SK-N-SH (cell line): ENCODE data around the gene CC2D2A. TPM values are rescaled to one million over a fixed set of nuclear protein-coding genes. Genes with fewer than 3 reads are reported as not detected.

Experiments used
- CTCF ChIA-PET: fragments of 300-600, 350-600 bp; formaldehyde crosslinking; extraction: SDS; loops from one replicate; lab custom pipeline; 2021; lab: Yijun Ruan, JAX
- POLR2A ChIA-PET: fragments of 350-600 bp; sonication (Branson Sonifier 250); formaldehyde crosslinking; extraction: SDS; loops from one replicate; lab custom pipeline; 2020; ENCODE audit warnings: antibody characterized with exemption, inconsistent platforms; lab: Yijun Ruan, JAX
- DNase-seq: peaks from one replicate; pipeline ENCODE4 v3.0.0; 2012
- H2AFZ ChIP-seq: fragments of 200-600 bp; sonication (generic); 2 replicates; pipeline ENCODE4 v1.8.1; 2016; ENCODE audit warnings: antibody characterized with exemption, mild to moderate bottlenecking, low read depth
- H3F3A ChIP-seq: fragments of 200-600 bp; sonication (generic); replicated peaks from 2 replicates; pipeline ENCODE3; 2016; ENCODE audit warnings: antibody characterized with exemption, mild to moderate bottlenecking; ENCODE audit not compliant: insufficient read depth
- H3K27ac ChIP-seq, 2 experiments: fragments of 200-500 bp in 1 of 2; fragments of 200-600 bp in 1 of 2; sonication (Bioruptor generic) in 1 of 2; sonication (generic), shearing (Covaris generic) in 1 of 2; 2 replicates each; pipeline versions ENCODE4 v1.5.1 to v1.6.1; 2014 to 2016; ENCODE audit warnings: low read depth in 2 of 2, inconsistent platforms in 1 of 2, low read length in 1 of 2, mild to moderate bottlenecking in 1 of 2, mixed read lengths in 1 of 2
- H3K27me3 ChIP-seq: fragments of 200-600 bp; sonication (generic), shearing (Covaris generic); 2 replicates; pipeline ENCODE4 v1.6.1; 2016; ENCODE audit warnings: mixed run types; ENCODE audit not compliant: insufficient read depth
- H3K36me3 ChIP-seq, 2 experiments: fragments of 200-500 bp in 1 of 2; fragments of 200-600 bp in 1 of 2; sonication (Bioruptor generic) in 1 of 2; sonication (generic) in 1 of 2; replicated peaks in 1 of 2; 2 replicates each; pipeline versions ENCODE3 to v1.5.1; 2014 to 2016; ENCODE audit warnings: low read length in 1 of 2, mild to moderate bottlenecking in 1 of 2; ENCODE audit not compliant: insufficient read depth in 2 of 2, control insufficient read depth in 1 of 2
- H3K4me1 ChIP-seq, 2 experiments: fragments of 200-500 bp in 1 of 2; fragments of 200-600 bp in 1 of 2; sonication (Bioruptor generic) in 1 of 2; sonication (generic), shearing (Covaris generic) in 1 of 2; 2 replicates each; pipeline versions ENCODE4 v1.5.1 to v1.6.1; 2014 to 2016; ENCODE audit warnings: low read depth in 1 of 2, low read length in 1 of 2, mixed run types in 1 of 2; ENCODE audit not compliant: insufficient read depth in 2 of 2, control insufficient read depth in 1 of 2
- H3K4me2 ChIP-seq: fragments of 200-600 bp; sonication (generic), shearing (Covaris generic); 2 replicates; pipeline ENCODE4 v1.6.1; 2017; ENCODE audit warnings: mixed run types
- H3K4me3 ChIP-seq, 2 experiments: fragments of 200-500 bp in 1 of 2; fragments of 200-600 bp in 1 of 2; sonication (Bioruptor generic) in 1 of 2; sonication (generic), shearing (Covaris generic) in 1 of 2; 2 replicates each; pipeline versions ENCODE4 v1.5.1 to v1.8.1; 2014 to 2016; ENCODE audit warnings: low read depth in 2 of 2, inconsistent platforms in 1 of 2, low read length in 1 of 2, mild to moderate bottlenecking in 1 of 2, mixed read lengths in 1 of 2, moderate library complexity in 1 of 2
- H3K79me2 ChIP-seq: fragments of 200-600 bp; sonication (generic); 2 replicates; pipeline ENCODE4 v1.8.1; 2017; ENCODE audit warnings: mild to moderate bottlenecking; ENCODE audit not compliant: insufficient read depth
- H3K9ac ChIP-seq: fragments of 200-600 bp; sonication (generic); 2 replicates; pipeline ENCODE4 v1.6.1; 2017; ENCODE audit warnings: mixed run types
- H3K9me2 ChIP-seq: fragments of 200-600 bp; sonication (generic); 2 replicates; pipeline ENCODE4 v1.6.1; 2017; ENCODE audit warnings: mixed run types
- H3K9me3 ChIP-seq: fragments of 200-600 bp; sonication (generic); 2 replicates; pipeline ENCODE4 v1.6.1; 2017; ENCODE audit warnings: mixed run types, mild to moderate bottlenecking, moderate library complexity
- H4K20me1 ChIP-seq: fragments of 200-600 bp; sonication (generic); 2 replicates; pipeline ENCODE4 v1.6.1; 2017; ENCODE audit warnings: mild to moderate bottlenecking, mixed run types; ENCODE audit not compliant: insufficient read depth
- ELF1 ChIP-seq: IDR thresholded peaks from 2 replicates; pipeline ENCODE4 v1.4.0; 2012
- EP300 ChIP-seq, 2 experiments: IDR thresholded peaks; 2 replicates each; pipeline versions ENCODE4 v1.4.0 to v1.6.1; 2012; ENCODE audit warnings: borderline replicate concordance in 1 of 2, low read depth in 1 of 2, low read length in 1 of 2
- FOSL2 ChIP-seq: IDR thresholded peaks from 2 replicates; pipeline ENCODE4 v1.4.0; 2012; ENCODE audit warnings: low read depth, mild to moderate bottlenecking, moderate library complexity, borderline replicate concordance
- FOXJ3 ChIP-seq: sonication (generic); formaldehyde crosslinking; IDR thresholded peaks from 2 replicates; pipeline ENCODE4 v1.5.1; 2020; ENCODE audit warnings: mild to moderate bottlenecking, missing genetic modification reagents
- GABPA ChIP-seq: IDR thresholded peaks from 2 replicates; pipeline ENCODE4 v1.4.0; 2012; ENCODE audit warnings: low read depth, mild to moderate bottlenecking
- GATA2 ChIP-seq: sonication (generic); formaldehyde crosslinking; IDR thresholded peaks from 2 replicates; pipeline ENCODE4 v1.5.0; 2020; ENCODE audit warnings: mild to moderate bottlenecking, missing genetic modification reagents
- IRF3 ChIP-seq: fragments of 150-350 bp; IDR thresholded peaks from 2 replicates; pipeline ENCODE4 v1.6.1; 2016; ENCODE audit warnings: mild to moderate bottlenecking, low read depth, low read length
- MXI1 ChIP-seq: IDR thresholded peaks from 2 replicates; pipeline ENCODE4 v1.6.1; 2012; ENCODE audit warnings: mild to moderate bottlenecking, low read depth, low read length, improper control_type of control experiment
- NRF1 ChIP-seq: IDR thresholded peaks from 2 replicates; pipeline ENCODE4 v1.6.1; 2012; ENCODE audit warnings: low read depth, mild to moderate bottlenecking, low read length
- RAD21 ChIP-seq: IDR thresholded peaks from 2 replicates; pipeline ENCODE4 v1.6.1; 2012; ENCODE audit warnings: mild to moderate bottlenecking, low read length
- RCOR1 ChIP-seq: fragments of 150-350 bp; IDR thresholded peaks from 2 replicates; pipeline ENCODE4 v1.6.1; 2017; ENCODE audit warnings: antibody characterized with exemption, low read length
- RXRA ChIP-seq: IDR thresholded peaks from 2 replicates; pipeline ENCODE4 v1.4.0; 2012; ENCODE audit warnings: low read depth, mild to moderate bottlenecking, borderline replicate concordance
- SIN3A ChIP-seq: IDR thresholded peaks from 2 replicates; pipeline ENCODE4 v1.6.1; 2012; ENCODE audit warnings: low read depth, mild to moderate bottlenecking, low read length, moderate library complexity, borderline replicate concordance
- SMC3 ChIP-seq: IDR thresholded peaks from 2 replicates; pipeline ENCODE4 v1.6.1; 2012; ENCODE audit warnings: low read depth, low read length, improper control_type of control experiment
- TAF1 ChIP-seq: IDR thresholded peaks from 2 replicates; pipeline ENCODE4 v1.6.1; 2012; ENCODE audit warnings: low read depth, mild to moderate bottlenecking, low read length, moderate library complexity, borderline replicate concordance
- YY1 ChIP-seq: IDR thresholded peaks from 2 replicates; pipeline ENCODE4 v1.4.0; 2012; ENCODE audit warnings: low read depth, mild to moderate bottlenecking
- WGBS: methylation state at CpG from one replicate; pipeline ENCODE4 v1.1.6; 2017; ENCODE audit warnings: low lambda C conversion rate; 5-methylcytosine and 5-hydroxymethylcytosine counted together
- polyA plus RNA-seq, 3 experiments: library from polyadenylated mRNA; depleted of rRNA; stranded (reverse); fragments of >200 nt; gene quantifications; 2 replicates each; pipeline ENCODE4 v1.2.3, GENCODE V29; 2012
- TF ChIP-seq, protein P1 (sequence below): IDR thresholded peaks from 2 replicates; pipeline ENCODE4 v1.4.0; 2012; ENCODE audit warnings: low read depth, borderline replicate concordance
- TF ChIP-seq, protein P2 (sequence below): IDR thresholded peaks from 2 replicates; pipeline ENCODE4 v1.6.1; 2012; ENCODE audit warnings: mild to moderate bottlenecking, low read depth, low read length, moderate library complexity

Gene CC2D2A
- polyA plus RNA-seq, 1 of the 3 experiments (the other 2 are of a cell fraction): 17.8 TPM

DNA sequence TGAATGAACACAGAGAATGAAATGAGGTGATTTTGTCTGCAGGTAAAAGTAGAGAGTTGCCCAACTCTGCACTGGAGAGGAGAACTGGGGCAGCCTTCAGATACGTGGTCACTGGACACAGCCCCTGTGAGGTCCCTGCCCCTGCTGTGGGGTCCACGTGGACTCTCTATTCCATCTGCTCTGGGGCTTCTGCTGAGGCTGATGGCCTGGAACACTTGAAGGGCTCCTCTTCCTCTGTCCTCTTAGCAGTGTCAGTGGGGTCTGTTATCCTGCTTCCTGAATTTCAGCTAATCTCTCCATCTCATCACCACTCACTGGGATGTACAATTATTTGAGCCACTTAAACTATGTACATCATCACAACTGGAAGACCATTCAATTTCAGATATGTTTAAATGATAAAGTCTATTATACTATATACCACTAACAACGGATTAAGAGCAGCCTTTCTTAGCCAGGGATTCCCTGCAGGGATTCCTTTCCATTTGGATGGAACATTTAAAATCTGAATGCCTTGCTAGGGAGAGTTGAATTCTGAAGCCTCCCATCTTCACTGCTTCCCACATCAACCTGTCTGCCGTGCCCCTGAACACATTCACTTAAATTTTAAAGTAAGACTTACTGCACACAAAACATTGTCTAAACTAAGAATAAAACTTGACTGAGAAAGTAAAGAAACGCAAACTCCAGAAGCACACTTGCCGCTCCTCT is 74.0 kb downstream of the CC2D2A start:
- Histone ChIP-seq H3K4me2 (no peak overlapping the region), H4K20me1 (no peaks in the 10 kb centered on the region)
- DNase-seq: peak; percentile 19
- no peak for TF ChIP-seq TAF1
- no peak for TF ChIP-seq YY1
- no peak for TF ChIP-seq EP300 (IDR thresholded peaks at IDR 0.05; ENCODE audit: borderline replicate concordance in 1 of 2, low read depth in 1 of 2, low read length in 1 of 2)
- no peak for TF ChIP-seq RXRA
- no peak for TF ChIP-seq IRF3
- TF ChIP-seq ELF1: no peak
- TF ChIP-seq SMC3: no peak
- no peak for TF ChIP-seq FOXJ3
- no peak for TF ChIP-seq FOSL2
- TF ChIP-seq, protein P1, sequence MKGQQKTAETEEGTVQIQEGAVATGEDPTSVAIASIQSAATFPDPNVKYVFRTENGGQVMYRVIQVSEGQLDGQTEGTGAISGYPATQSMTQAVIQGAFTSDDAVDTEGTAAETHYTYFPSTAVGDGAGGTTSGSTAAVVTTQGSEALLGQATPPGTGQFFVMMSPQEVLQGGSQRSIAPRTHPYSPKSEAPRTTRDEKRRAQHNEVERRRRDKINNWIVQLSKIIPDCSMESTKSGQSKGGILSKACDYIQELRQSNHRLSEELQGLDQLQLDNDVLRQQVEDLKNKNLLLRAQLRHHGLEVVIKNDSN: no peak
- no peak for TF ChIP-seq MXI1
- no peak for TF ChIP-seq RAD21
- no peak for TF ChIP-seq NRF1
- no peak for TF ChIP-seq RCOR1
- TF ChIP-seq, protein P2, sequence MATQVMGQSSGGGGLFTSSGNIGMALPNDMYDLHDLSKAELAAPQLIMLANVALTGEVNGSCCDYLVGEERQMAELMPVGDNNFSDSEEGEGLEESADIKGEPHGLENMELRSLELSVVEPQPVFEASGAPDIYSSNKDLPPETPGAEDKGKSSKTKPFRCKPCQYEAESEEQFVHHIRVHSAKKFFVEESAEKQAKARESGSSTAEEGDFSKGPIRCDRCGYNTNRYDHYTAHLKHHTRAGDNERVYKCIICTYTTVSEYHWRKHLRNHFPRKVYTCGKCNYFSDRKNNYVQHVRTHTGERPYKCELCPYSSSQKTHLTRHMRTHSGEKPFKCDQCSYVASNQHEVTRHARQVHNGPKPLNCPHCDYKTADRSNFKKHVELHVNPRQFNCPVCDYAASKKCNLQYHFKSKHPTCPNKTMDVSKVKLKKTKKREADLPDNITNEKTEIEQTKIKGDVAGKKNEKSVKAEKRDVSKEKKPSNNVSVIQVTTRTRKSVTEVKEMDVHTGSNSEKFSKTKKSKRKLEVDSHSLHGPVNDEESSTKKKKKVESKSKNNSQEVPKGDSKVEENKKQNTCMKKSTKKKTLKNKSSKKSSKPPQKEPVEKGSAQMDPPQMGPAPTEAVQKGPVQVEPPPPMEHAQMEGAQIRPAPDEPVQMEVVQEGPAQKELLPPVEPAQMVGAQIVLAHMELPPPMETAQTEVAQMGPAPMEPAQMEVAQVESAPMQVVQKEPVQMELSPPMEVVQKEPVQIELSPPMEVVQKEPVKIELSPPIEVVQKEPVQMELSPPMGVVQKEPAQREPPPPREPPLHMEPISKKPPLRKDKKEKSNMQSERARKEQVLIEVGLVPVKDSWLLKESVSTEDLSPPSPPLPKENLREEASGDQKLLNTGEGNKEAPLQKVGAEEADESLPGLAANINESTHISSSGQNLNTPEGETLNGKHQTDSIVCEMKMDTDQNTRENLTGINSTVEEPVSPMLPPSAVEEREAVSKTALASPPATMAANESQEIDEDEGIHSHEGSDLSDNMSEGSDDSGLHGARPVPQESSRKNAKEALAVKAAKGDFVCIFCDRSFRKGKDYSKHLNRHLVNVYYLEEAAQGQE: no peak
- TF ChIP-seq GATA2 (CRISPR knock-in tag): no peak
- no peak for TF ChIP-seq SIN3A
- TF ChIP-seq GABPA: no peak
- TF ChIP-seq, all 33 proteins: peak for 0
- peaks cover 3% of the 10 kb centered on the region for H3F3A ChIP-seq
- ChIA-PET POLR2A (no interaction called here), CTCF (interaction anchor here (1.1 kb wide), 1 partner anchor 12 kb away, joined by 3 read pairs; no protein-coding TSS in a partner anchor)
- H3K4me3 ChIP-seq: no peak overlapping the region
- H3K27me3 ChIP-seq: no peaks in the 10 kb centered on the region
- no peak overlapping the region for H3K9ac ChIP-seq
- H3K79me2 ChIP-seq: no peaks in the 10 kb centered on the region
- no peaks in the 10 kb centered on the region for H3K9me3 ChIP-seq
- H3K4me1 ChIP-seq: no peaks in the 10 kb centered on the region; a peak in 1 of 4 replicates
- no peak overlapping the region for H3K27ac ChIP-seq
- WGBS: 80% methylated on average over 5 of the region's 6 CpGs
- H3K9me2 ChIP-seq: no peaks in the 10 kb centered on the region
- peaks cover 17 to 21% of the 10 kb centered on the region in 2 experiments for H3K36me3 ChIP-seq
- no peak overlapping the region for H2AFZ ChIP-seq
